IPS-20b (cell line): ENCODE measurements around the gene ZNF407.

Source experiments
- H3K27ac ChIP-seq: one replicate; pipeline ENCODE4 v1.5.1; 2013; ENCODE audit warnings: low read length
- H3K27me3 ChIP-seq: 2 replicates; pipeline ENCODE4 v1.6.1; 2013; ENCODE audit warnings: mild to moderate bottlenecking, low read length, inconsistent platforms; ENCODE audit not compliant: insufficient read depth
- H3K36me3 ChIP-seq: 2 replicates; pipeline ENCODE4 v1.6.1; 2013; ENCODE audit warnings: low read depth, mild to moderate bottlenecking, inconsistent platforms, low read length, moderate library complexity; ENCODE audit not compliant: insufficient read depth
- H3K4me1 ChIP-seq: 2 replicates; pipeline ENCODE4 v1.6.1; 2013; ENCODE audit warnings: mild to moderate bottlenecking, control low read depth, inconsistent platforms, low read length, moderate library complexity; ENCODE audit not compliant: insufficient read depth
- H3K4me3 ChIP-seq: 2 replicates; pipeline ENCODE4 v1.5.1; 2013; ENCODE audit warnings: mild to moderate bottlenecking, low read length, inconsistent platforms
- H3K9ac ChIP-seq: 2 replicates; pipeline ENCODE4 v1.6.1; 2013; ENCODE audit warnings: low read depth, mild to moderate bottlenecking, inconsistent platforms, low read length, moderate library complexity
- H3K9me3 ChIP-seq: 2 replicates; pipeline ENCODE4 v1.6.1; 2013; ENCODE audit warnings: mild to moderate bottlenecking, low read depth, low read length, inconsistent platforms; ENCODE audit not compliant: insufficient read depth

Gene ZNF407

GRCh38 chr18:74873629-74874028 is 276.0 kb downstream of the ZNF407 start:
- Histone ChIP-seq H3K27ac (no peak overlapping the region), H3K9me3 (no peaks in the 10 kb centered on the region), H3K9ac (no peak overlapping the region), H3K4me1 (peaks cover 13% of the 10 kb centered on the region; the same call in 1 of the 2 replicates), H3K27me3 (no peaks in the 10 kb centered on the region), H3K4me3 (no peak overlapping the region), H3K36me3 (no peaks in the 10 kb centered on the region)

- Histone ChIP-seq H3K9ac (no peak overlapping the region), H3K4me1 (peaks cover 13% of the 10 kb centered on the region; the same call in 1 of the 2 replicates), H3K9me3 (no peaks in the 10 kb centered on the region)
These were observed 276.7 kb downstream of the ZNF407 start for GRCh38 chr18:74874351-74874750.

GRCh38 chr18:74876630-74877243 is 279.1 kb downstream of the ZNF407 start:
- no peaks in the 10 kb centered on the region for H3K27me3 ChIP-seq
- H3K4me3 ChIP-seq = no peak overlapping the region
- no peak overlapping the region for H3K27ac ChIP-seq
- peaks cover 13% of the 10 kb centered on the region; the same call in 1 of the 2 replicates for H3K4me1 ChIP-seq
- no peaks in the 10 kb centered on the region for H3K9me3 ChIP-seq
- no peak overlapping the region for H3K9ac ChIP-seq
- no peaks in the 10 kb centered on the region for H3K36me3 ChIP-seq

More at GRCh38 chr18:74874351-74874750, 276.7 kb downstream of the ZNF407 start:
- Histone ChIP-seq H3K27ac (no peak overlapping the region), H3K27me3 (no peaks in the 10 kb centered on the region), H3K36me3 (no peaks in the 10 kb centered on the region), H3K4me3 (no peak overlapping the region)

GRCh38 chr18:74878267-74878666 is 280.6 kb downstream of the ZNF407 start:
- Histone ChIP-seq H3K27ac (no peak overlapping the region), H3K27me3 (no peaks in the 10 kb centered on the region), H3K4me3 (no peak overlapping the region), H3K36me3 (no peaks in the 10 kb centered on the region), H3K9me3 (no peaks in the 10 kb centered on the region), H3K4me1 (peaks cover 13% of the 10 kb centered on the region; the same call in 1 of the 2 replicates), H3K9ac (no peak overlapping the region)

GRCh38 chr18:74880706-74881278 is 283.1 kb downstream of the ZNF407 start:
- Histone ChIP-seq H3K36me3 (no peaks in the 10 kb centered on the region), H3K9ac (no peak overlapping the region), H3K4me3 (no peak overlapping the region), H3K27me3 (no peaks in the 10 kb centered on the region), H3K4me1 (no peaks in the 10 kb centered on the region), H3K27ac (no peak overlapping the region), H3K9me3 (no peaks in the 10 kb centered on the region)

GRCh38 chr18:74892066-74892627 is 294.5 kb downstream of the ZNF407 start:
- Histone ChIP-seq H3K27ac (no peak overlapping the region), H3K9me3 (no peaks in the 10 kb centered on the region), H3K9ac (no peak overlapping the region), H3K4me1 (no peaks in the 10 kb centered on the region), H3K27me3 (no peaks in the 10 kb centered on the region), H3K4me3 (no peak overlapping the region), H3K36me3 (no peaks in the 10 kb centered on the region)

- Histone ChIP-seq H3K4me1 (0 out of 2 replicates have a peak, but pooled peaks cover 5% of the 10 kb centered on the region), H3K27me3 (no peaks in the 10 kb centered on the region), H3K9me3 (no peaks in the 10 kb centered on the region), H3K36me3 (no peaks in the 10 kb centered on the region), H3K9ac (no peak overlapping the region), H3K4me3 (no peak overlapping the region), H3K27ac (no peak overlapping the region)
These were observed 298.0 kb downstream of the ZNF407 start for GRCh38 chr18:74895686-74896085.

GRCh38 chr18:74896390-74896991 is 298.8 kb downstream of the ZNF407 start:
- Histone ChIP-seq H3K36me3 (no peaks in the 10 kb centered on the region), H3K27me3 (no peaks in the 10 kb centered on the region), H3K27ac (no peak overlapping the region), H3K4me1 (0 out of 2 replicates have a peak, but pooled peaks cover 5% of the 10 kb centered on the region), H3K9me3 (no peaks in the 10 kb centered on the region), H3K4me3 (no peak overlapping the region), H3K9ac (no peak overlapping the region)

- no peak overlapping the region for H3K4me3 ChIP-seq
- H3K9ac ChIP-seq = no peak overlapping the region
- H3K27me3 ChIP-seq = no peaks in the 10 kb centered on the region
- no peaks in the 10 kb centered on the region for H3K9me3 ChIP-seq
- H3K4me1 ChIP-seq = 0 out of 2 replicates have a peak, but pooled peaks cover 5% of the 10 kb centered on the region
- H3K27ac ChIP-seq = no peak overlapping the region
- no peaks in the 10 kb centered on the region for H3K36me3 ChIP-seq
These were observed 300.4 kb downstream of the ZNF407 start for GRCh38 chr18:74897971-74898657.

- Histone ChIP-seq H3K27ac (no peak overlapping the region), H3K4me1 (0 out of 2 replicates have a peak, but pooled peaks cover 5% of the 10 kb centered on the region), H3K36me3 (no peaks in the 10 kb centered on the region), H3K9me3 (no peaks in the 10 kb centered on the region), H3K4me3 (no peak overlapping the region), H3K9ac (no peak overlapping the region), H3K27me3 (no peaks in the 10 kb centered on the region)
These were observed 301.3 kb downstream of the ZNF407 start for GRCh38 chr18:74898965-74899364.

GRCh38 chr18:74899554-74899953 is 301.9 kb downstream of the ZNF407 start:
- Histone ChIP-seq H3K4me1 (0 out of 2 replicates have a peak, but pooled peaks cover 5% of the 10 kb centered on the region), H3K9ac (no peak overlapping the region), H3K9me3 (no peaks in the 10 kb centered on the region), H3K27ac (no peak overlapping the region), H3K36me3 (no peaks in the 10 kb centered on the region), H3K4me3 (no peak overlapping the region), H3K27me3 (no peaks in the 10 kb centered on the region)
